CD4-positive, alpha-beta T cell treated with Interleukin-1 beta for 1 hour (primary cell): Measurements from ENCODE around the gene EPC2.

Experiments used
- DNase-seq, 2 donors: peaks; one replicate each; pipeline ENCODE4 v3.0.0-alpha.2; 2020 to 2022

Gene EPC2

GRCh38 chr2:148814860-148815419, 170.4 kb downstream of the EPC2 start:
- no peak for DNase-seq

- DNase-seq = no peak
These were observed 171.6 kb downstream of the EPC2 start for GRCh38 chr2:148816176-148816575.

GRCh38 chr2:148817210-148817708, 172.7 kb downstream of the EPC2 start:
- DNase-seq = no peak

GRCh38 chr2:148819019-148819585, 174.6 kb downstream of the EPC2 start:
- no peak for DNase-seq

GRCh38 chr2:148824190-148824589, 179.6 kb downstream of the EPC2 start:
- DNase-seq = no peak

GRCh38 chr2:148826791-148827190, 182.2 kb downstream of the EPC2 start:
- DNase-seq = no peak

GRCh38 chr2:148828941-148829340, 184.4 kb downstream of the EPC2 start:
- no peak for DNase-seq

- no peak for DNase-seq
These were observed 185.1 kb downstream of the EPC2 start for GRCh38 chr2:148829618-148830017.

- no peak for DNase-seq
These were observed 188.1 kb downstream of the EPC2 start for GRCh38 chr2:148832637-148833036.
